ENCODE data around the gene THSD7A.

Gene THSD7A

GRCh38 chr7:11638011-11638774 is 193.8 kb downstream of the THSD7A start:
- no peak for DNase-seq (ENCODE audit: low spot score)

GRCh38 chr7:11636274-11636673 is 195.7 kb downstream of the THSD7A start:
- no peak for DNase-seq (ENCODE audit: low spot score)

DNA sequence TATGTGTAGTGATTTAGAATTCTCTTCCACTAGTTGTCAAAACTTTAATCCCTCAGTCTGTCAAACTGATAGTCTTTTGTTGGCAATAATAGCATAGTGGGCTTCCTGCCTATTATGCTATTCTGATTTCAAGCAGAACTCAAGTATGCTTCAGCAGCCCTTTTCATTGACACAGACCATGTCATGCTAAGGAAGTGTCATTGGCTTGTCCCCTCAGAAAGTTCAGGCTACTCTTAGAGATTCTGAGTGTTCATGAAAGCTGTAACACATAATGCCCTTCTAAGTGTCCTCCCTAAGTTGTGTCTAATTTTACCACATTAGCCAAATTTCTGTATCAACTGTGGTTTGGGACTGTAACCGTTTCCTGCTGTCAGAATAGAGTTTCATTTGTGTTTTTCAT is 198.7 kb downstream of the THSD7A start:
- DNase-seq (ENCODE audit: low spot score) = no peak

DNA sequence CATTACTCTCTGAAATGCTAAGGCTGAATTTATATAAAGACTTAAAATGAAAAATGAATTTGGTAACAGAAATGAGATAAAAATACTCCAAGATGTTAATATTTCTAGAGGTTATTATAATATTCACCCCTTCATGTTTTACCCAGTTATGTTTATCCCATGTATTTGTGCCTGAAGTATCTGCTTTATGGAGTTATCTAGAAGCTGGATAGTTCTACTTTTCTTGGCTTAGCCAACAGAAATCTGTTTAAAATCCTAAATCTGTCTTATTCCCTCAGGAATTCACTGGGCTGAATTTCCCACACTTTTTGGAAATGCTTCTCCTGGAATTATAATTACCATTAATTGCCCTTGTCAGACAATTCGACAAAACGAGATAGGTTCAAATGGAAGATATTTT is 201.6 kb downstream of the THSD7A start:
- no peak for DNase-seq (ENCODE audit: low spot score)

- DNase-seq (ENCODE audit: low spot score) = no peak
Observed at GRCh38 chr7:11625669-11626068, 206.3 kb downstream of the THSD7A start.

DNA sequence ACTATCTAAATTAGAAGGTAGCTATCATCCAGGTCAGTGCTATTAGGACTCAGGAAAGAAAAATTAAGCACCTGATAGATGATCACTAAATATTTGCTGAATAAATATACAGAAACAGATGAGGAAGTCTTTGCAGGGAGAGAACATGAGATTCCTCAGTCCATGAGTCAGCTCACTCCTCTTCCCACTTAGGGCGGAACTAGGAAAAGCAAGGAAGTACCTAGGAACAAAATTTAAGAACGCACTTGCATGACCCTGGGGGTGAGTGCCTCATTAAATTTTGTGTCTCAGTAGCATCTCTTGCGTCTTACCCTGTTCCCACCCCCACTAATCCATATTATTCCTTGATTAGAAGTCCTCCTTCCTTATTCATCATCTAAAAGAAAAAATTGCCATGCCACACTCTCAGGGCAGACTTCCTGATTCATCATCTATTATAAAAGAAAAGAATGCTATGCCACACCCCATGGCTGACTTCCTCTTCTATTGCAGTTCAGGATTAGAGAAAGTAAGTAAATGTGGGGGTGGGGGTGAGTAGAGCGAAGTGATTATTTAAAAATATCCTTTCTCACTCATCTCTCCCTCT is 208.8 kb downstream of the THSD7A start:
- no peak for DNase-seq (ENCODE audit: low spot score)

DNA sequence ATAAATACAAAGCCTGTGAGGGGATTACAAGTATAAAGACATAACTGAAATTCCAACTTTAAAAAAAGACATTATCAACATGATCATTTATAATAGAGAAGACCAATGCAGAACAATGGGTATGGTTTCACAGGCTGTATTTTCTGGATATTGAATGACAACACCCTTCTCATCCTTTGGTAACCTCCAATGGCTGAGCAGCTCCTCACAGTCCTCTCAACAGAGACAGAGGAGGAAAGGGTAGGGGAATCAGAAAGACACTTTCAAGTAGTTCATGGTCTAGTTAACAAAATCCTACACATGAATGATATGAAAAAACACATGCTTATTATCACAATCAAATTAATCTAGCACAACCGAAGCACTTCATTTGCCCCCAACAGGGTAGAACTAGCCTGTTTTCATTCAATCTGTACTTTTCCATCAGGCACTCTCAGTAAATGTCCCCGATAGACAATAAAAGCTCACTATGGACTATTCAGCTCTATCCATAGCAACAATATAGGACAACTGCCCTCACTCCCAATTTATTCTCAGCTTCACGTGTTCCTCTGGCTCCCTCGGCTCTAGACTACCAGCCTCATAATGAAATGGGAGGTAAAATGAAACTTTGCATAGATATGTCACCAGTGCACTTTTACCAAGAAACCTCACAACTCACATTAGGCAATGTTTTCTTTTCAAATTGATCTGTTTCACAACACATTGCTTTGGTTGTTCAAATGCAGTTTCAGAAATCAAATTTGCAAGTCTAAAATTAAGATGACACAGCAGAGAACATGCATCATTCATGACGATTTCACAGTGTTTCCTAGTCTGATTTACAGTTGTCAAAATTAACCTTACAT is 211.4 kb downstream of the THSD7A start:
- no peak for DNase-seq (ENCODE audit: low spot score)

DNA sequence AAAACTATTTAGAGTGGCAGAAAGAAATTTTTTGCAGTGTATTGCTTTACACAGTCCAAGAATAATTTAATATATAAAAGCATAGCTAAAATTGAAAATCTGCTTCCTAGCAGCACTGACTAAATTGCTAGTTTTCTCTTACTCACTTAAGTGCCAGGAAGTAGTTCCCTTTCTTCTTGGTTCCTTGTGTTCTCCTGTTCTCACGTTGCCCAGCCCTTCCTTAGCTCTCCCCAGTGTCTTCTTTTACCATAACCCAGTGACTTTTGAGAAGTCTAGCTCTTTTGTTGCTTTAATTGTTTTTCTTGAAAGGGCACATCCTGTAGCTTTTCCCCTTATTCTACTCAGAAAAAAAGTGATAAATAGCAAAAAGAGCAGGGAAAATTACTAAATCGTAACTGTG is 215.5 kb downstream of the THSD7A start:
- DNase-seq (ENCODE audit: low spot score) = no peak

- DNase-seq (ENCODE audit: low spot score) = no peak
Observed at GRCh38 chr7:11615174-11615573, 216.8 kb downstream of the THSD7A start.

GRCh38 chr7:11613292-11613930 is 218.6 kb downstream of the THSD7A start:
- DNase-seq (ENCODE audit: low spot score) = no peak

GRCh38 chr7:11612737-11613136 is 219.3 kb downstream of the THSD7A start:
- DNase-seq (ENCODE audit: low spot score) = no peak

DNA sequence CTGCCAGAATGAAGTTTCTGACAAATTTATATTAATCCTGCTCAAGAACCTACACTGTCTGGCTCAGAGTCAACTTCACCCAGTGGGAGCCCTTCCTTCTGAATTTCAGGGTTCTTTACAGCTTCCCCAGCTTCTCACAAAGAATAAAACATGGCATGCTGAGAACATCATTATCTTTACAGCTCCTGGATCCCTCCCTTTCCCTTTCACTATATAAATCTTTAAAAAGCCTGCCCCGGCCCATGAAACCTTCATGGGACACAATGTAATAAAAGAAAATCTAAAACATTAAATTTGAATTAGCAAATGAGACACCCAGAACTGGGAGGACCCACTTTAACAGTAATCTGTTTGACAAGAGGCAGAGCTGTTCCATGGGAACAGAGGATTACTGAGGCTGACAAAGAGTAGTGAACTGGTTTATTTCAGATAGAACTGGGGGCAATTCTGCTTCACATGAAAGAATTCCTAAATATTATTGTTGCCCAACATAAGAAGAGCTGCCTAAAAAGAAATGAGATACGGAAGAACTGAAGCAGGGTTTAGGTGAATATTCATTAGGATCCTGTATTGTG is 222.8 kb downstream of the THSD7A start:
- no peak for DNase-seq (ENCODE audit: low spot score)

GRCh38 chr7:11607686-11608085 is 224.3 kb downstream of the THSD7A start:
- DNase-seq (ENCODE audit: low spot score) = no peak

GRCh38 chr7:11605749-11606148 is 226.2 kb downstream of the THSD7A start:
- DNase-seq (ENCODE audit: low spot score) = no peak

DNA sequence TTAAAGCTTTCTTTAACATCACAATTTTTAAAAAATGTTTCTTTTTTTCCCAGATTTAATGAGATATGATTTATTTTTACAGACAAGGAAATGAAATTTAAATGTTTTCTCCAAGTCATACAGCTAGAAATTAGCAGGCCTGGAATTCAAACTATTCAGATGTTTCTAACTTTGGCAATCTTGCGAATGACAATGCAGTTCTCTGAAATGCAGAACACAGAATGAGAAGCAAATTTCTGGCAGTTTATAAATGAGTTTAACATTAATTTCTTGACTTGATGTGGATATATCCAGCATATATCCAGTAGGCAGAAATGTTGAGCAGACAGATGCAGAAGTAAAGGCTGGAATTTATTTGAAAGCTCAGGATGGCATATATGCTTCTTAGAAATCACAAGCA is 227.5 kb downstream of the THSD7A start:
- DNase-seq (ENCODE audit: low spot score) = no peak

- no peak for DNase-seq (ENCODE audit: low spot score)
Observed at GRCh38 chr7:11601761-11602160, 230.2 kb downstream of the THSD7A start.

GRCh38 chr7:11593322-11593721 is 238.7 kb downstream of the THSD7A start:
- no peak for DNase-seq (ENCODE audit: low spot score)

DNA sequence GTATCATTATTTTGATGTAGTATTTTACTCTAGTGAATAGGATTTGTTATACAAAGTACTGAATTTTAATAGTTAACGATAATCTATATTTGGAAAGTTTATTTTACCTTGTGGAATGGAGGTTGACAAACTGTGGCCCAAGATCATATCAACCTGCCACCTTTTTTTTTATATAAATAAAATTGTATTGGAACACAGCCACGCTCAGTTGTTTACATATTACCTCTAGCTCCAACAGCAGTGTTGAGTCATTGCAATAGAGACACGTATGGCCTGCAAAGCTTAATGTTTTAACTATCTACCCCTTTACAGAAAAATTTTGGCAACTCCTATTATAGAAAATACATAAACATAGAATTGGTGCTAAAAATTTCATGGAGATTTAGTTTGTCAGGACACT is 239.3 kb downstream of the THSD7A start:
- no peak for DNase-seq (ENCODE audit: low spot score)

DNA sequence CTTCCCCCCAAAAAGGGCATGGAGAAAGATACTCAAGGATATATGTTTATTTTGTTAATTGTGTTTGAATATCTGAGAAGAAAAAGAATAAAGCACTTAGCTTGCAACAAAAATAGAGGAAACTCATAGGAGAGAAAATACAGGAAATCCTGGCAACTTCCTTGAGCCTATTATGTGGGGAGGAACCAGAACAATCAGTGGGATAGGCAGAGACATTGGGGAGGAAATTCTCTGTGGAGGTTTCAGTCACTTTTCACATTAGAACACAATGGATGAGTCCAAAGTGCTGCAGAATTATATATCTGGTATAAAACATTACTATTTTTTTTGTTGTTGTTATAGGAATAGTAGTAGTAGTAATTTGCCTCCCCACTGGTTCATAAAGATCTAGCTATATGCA is 240.1 kb downstream of the THSD7A start:
- DNase-seq (ENCODE audit: low spot score) = no peak

DNA sequence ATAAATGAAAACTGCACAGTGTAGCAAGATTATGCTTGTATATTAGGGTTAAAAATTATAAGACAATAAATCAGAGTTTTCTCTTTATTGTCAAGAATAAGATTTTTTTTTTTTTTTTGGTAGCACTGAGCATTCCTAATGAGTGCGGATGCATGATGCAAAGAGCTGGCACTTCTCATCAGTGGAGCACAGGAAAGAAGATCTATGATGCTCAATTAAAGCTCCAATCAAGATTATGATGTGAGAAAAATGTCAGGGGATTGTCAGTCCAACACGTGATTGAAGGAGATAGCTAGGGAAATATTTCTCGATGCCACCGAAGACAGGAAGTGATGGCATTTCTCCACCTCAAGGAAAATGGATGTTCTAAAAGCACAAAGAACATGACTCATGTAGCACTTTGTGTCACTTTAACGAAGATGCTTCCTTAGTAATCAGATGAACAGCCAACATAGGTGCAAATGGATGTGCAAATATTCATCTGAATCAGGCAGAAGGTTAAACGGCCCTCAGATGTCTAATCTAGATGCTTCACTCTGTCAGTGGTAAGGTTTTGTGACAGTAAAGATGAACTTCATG is 240.9 kb downstream of the THSD7A start:
- no peak for DNase-seq (ENCODE audit: low spot score)

GRCh38 chr7:11589251-11589650 is 242.7 kb downstream of the THSD7A start:
- DNase-seq (ENCODE audit: low spot score) = no peak
